ENCODE data around the gene ASB6. TPM values are rescaled to one million over a fixed set of nuclear protein-coding genes. Genes with fewer than 3 reads are reported as not detected.

ASB6 gene
- total RNA-seq, 2 donors from 2014 or later, result 15.8 to 18.5 TPM

GRCh38 chr9:129648092-129648763, 6.3 kb upstream of the ASB6 start:
- Histone ChIP-seq H3K4me1 (no peaks in the 10 kb centered on the region), H3K9me3 (no peaks in the 10 kb centered on the region), H3K27me3 (no peaks in the 10 kb centered on the region), H3K27ac (no peak overlapping the region), H3K4me3 (no peak overlapping the region), H3K36me3 (no peaks in the 10 kb centered on the region), H3K9ac (ENCODE audit: low read depth in 2 of 2, low read length in 2 of 2) (no peak overlapping the region)
- DNase-seq, result no peak
- no peak for TF ChIP-seq CTCF (IDR thresholded peaks at IDR 0.05)
- intact Hi-C loops (cut with DNase I), result no loop called here

GRCh38 chr9:129647635-129648034, 5.7 kb upstream of the ASB6 start:
- no peak for TF ChIP-seq CTCF (IDR thresholded peaks at IDR 0.05)
- Histone ChIP-seq H3K9me3 (no peaks in the 10 kb centered on the region), H3K4me1 (no peaks in the 10 kb centered on the region), H3K9ac (ENCODE audit: low read depth in 2 of 2, low read length in 2 of 2) (no peak overlapping the region), H3K4me3 (no peak overlapping the region), H3K27me3 (no peaks in the 10 kb centered on the region), H3K27ac (no peak overlapping the region), H3K36me3 (no peaks in the 10 kb centered on the region)
- intact Hi-C loops (cut with DNase I), result no loop called here
- no peak for DNase-seq

GRCh38 chr9:129646654-129647053, 4.7 kb upstream of the ASB6 start:
- Histone ChIP-seq H3K9me3 (no peaks in the 10 kb centered on the region), H3K27ac (no peak overlapping the region), H3K9ac (ENCODE audit: low read depth in 2 of 2, low read length in 2 of 2) (no peak overlapping the region), H3K4me3 (no peak overlapping the region), H3K36me3 (no peaks in the 10 kb centered on the region), H3K4me1 (no peaks in the 10 kb centered on the region), H3K27me3 (no peaks in the 10 kb centered on the region)
- intact Hi-C loops (cut with DNase I), result no loop called here
- TF ChIP-seq CTCF (IDR thresholded peaks at IDR 0.05), result no peak
- no peak for DNase-seq

GRCh38 chr9:129646252-129646651, 4.3 kb upstream of the ASB6 start:
- H3K4me3 ChIP-seq, result no peak overlapping the region
- no peaks in the 10 kb centered on the region for H3K36me3 ChIP-seq
- H3K4me1 ChIP-seq, result peaks cover 1% of the 10 kb centered on the region
- TF ChIP-seq CTCF (IDR thresholded peaks at IDR 0.05), result no peak
- H3K9ac ChIP-seq (ENCODE audit: low read depth in 2 of 2, low read length in 2 of 2), result no peak overlapping the region
- H3K9me3 ChIP-seq, result no peaks in the 10 kb centered on the region
- no peak overlapping the region for H3K27ac ChIP-seq
- no peaks in the 10 kb centered on the region for H3K27me3 ChIP-seq
- DNase-seq, result no peak
- intact Hi-C loops (cut with DNase I), result no loop called here

GRCh38 chr9:129644902-129645301, 3.0 kb upstream of the ASB6 start:
- DNase-seq, result no peak
- no peak for TF ChIP-seq CTCF (IDR thresholded peaks at IDR 0.05)
- Histone ChIP-seq H3K36me3 (no peaks in the 10 kb centered on the region), H3K4me1 (peaks cover 14% of the 10 kb centered on the region), H3K27ac (no peak overlapping the region), H3K9ac (ENCODE audit: low read depth in 2 of 2, low read length in 2 of 2) (no peak overlapping the region), H3K4me3 (no peak overlapping the region), H3K27me3 (no peaks in the 10 kb centered on the region), H3K9me3 (no peaks in the 10 kb centered on the region)
- intact Hi-C loops (cut with DNase I), result no loop called here
